GM18520 (cell line): Measurements from ENCODE around the gene SERP2.

Experiments
- ATAC-seq: cut with Tn5 transposase; IDR thresholded peaks from one replicate; pipeline ENCODE4 v1.9.1; 2021; ENCODE audit not compliant: unreplicated experiment

The SERP2 gene

GRCh38 chr13:44432650-44433049, 59.0 kb downstream of the SERP2 start:
- ATAC-seq: no peak

- no peak for ATAC-seq
Observed at GRCh38 chr13:44433863-44434765, 60.5 kb downstream of the SERP2 start.

- ATAC-seq: no peak
Observed at GRCh38 chr13:44434766-44435141, 61.1 kb downstream of the SERP2 start.

- no peak for ATAC-seq
Observed at GRCh38 chr13:44435142-44435918, 61.7 kb downstream of the SERP2 start.

GRCh38 chr13:44435919-44436510, 62.4 kb downstream of the SERP2 start:
- ATAC-seq: no peak

DNA sequence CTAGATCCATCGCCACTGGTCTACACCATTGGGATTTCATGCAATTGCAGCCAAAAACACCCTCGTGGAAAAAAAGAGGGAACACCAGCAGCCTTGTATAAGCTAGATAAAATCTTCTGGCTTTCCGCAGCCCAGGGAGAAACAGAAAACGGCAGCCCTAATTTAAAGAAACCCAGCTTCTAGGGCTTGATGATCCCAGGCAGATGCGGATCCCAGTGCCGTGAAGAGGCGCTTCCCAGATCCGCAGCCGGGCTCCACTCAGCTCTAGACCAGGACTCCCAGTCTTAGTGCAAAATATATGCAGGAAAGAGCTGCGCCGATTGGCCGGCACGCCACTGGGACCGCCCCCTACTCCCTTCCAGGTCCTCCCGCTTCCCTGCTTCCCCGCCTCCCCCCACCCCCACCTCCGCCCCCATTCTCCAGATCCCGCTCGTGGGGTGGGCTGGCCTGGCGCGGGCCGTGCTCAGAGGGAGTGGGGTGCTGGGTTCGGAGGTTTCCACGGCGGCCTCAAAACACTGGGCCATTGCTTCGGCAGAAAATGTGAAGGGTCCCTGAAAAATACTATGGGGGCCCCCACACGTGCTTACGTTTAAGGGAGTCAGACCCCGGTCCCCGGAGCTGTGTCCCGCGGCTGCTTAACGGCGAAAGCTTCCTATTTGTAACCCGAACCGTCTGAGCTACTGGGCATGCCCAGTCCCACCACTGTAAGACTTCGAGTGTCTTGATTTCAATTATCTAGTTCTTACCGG, 63.1 kb downstream of the SERP2 start:
- ATAC-seq: no peak

DNA sequence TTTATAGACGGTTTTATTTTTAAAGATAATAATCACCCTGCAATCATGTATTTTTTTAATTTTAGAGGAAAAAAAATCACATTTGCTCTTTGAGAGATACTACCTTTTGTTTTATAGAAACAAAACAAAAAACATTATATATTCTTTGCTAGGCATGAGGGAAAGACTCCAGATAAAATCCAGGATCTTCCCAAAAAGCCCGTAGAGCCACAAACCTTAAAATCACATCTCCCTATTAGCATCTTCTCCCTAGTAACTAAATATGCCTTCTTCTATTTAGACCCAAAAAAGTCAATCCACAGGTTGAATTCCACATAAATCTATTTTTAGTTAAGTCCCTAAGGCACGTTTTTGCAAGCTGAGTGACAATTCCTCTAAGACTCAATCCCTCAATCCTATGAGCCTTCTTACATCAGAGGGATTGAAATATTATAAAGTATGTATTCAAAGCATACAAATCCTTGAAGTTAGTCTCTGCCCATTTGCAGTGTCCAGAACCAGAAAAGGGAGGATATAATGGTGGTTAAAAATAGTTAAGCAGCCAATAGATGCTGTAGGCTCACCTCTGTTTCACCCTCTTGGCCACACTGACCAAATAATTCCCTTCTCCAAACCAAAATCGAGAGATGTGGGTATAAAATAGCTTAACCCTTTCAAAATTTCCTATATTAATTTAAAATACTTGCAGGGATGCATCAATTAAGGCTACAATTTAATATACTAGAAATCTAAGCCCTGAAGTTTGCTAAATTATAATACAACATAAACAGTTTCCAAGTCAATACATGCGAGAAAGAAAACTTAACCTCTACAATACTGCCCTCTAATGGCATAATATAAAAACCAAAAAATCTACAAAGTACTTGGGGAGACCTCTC, 64.0 kb downstream of the SERP2 start:
- peak; percentile 41 for ATAC-seq

GRCh38 chr13:44438234-44438579, 64.6 kb downstream of the SERP2 start:
- ATAC-seq: no peak

GRCh38 chr13:44439452-44440024, 65.9 kb downstream of the SERP2 start:
- no peak for ATAC-seq

DNA sequence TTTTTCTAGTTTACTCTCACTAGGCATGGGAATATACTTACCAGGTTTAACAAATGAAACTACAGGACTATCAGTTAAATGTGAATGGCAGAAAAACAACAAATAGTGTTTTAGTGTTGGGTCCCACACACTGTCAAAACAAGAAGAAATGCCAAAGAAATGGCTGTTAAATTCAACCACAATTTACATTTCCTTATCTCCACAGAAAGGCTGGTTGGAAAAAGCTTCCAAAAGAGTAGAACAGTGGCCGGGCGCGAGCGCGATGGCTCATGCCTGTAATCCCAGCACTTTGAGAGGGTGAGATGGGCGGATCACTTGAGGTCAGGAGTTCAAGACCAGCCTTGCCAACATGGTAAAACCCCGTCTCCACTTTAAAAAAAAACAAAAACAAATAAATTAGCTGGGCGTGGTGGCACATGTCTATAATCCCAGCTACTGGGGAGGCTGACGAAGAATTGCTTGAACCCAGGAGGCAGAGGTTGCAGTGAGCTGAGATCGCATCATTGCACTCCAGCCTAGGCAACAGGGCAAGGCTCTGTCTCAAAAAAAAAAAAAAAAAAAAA, 66.5 kb downstream of the SERP2 start:
- ATAC-seq: no peak
